Mammary epithelial cell (primary cell): ENCODE measurements around the gene GALNT13.

Experiments used
- EZH2 ChIP-seq: IDR thresholded peaks from 2 replicates; pipeline ENCODE4 v1.6.1; 2012; ENCODE audit warnings: low read length, inconsistent platforms, borderline replicate concordance
- TF ChIP-seq, protein P1 (sequence below), 2 donors: IDR thresholded peaks in 1 of 2; conservative IDR thresholded peaks in 1 of 2; 2 replicates each; pipeline ENCODE4 v1.5.1; 2011 to 2012; ENCODE audit warnings: inconsistent platforms in 2 of 2, low read length in 2 of 2, mild to moderate bottlenecking in 2 of 2, control low read depth in 1 of 2, low read depth in 1 of 2; ENCODE audit not compliant: insufficient read depth in 1 of 2; ENCODE audit errors: extremely low read depth in 1 of 2

DNA sequence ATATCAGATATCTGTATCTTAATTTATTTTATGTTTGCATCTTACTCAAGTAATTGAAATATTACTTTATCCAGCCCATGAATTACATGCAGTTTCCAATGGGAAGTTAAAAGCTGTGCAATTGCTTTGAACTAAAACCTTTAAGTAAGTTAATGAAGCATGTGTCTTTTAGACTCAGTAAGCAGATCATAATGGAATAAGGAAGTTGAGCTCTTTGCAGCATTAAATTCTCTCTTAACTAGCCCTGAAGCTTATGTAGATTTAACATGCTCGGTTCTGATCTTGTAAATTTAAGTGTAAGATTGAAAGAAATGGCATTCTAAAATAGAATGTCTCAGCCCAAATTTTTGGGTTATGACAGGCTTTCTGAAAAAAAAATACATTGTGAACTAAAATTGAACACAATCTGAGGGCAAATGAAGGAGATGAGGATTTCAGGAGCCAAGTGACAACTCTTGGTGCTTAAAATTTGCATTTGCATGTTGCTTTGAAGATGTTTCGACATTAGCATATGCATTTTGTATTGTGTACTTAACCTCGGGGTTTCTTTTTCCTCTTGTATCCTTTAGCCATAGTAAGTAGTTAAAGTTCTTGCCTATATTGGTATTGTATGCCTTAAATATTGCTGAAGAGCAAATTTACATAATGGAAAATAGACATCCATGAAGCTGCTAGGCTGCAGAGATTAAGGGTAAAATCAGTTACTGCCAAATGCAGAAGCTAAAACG, 529.0 kb downstream of the GALNT13 start:
- no peak for TF ChIP-seq EZH2
- TF ChIP-seq, protein P1, sequence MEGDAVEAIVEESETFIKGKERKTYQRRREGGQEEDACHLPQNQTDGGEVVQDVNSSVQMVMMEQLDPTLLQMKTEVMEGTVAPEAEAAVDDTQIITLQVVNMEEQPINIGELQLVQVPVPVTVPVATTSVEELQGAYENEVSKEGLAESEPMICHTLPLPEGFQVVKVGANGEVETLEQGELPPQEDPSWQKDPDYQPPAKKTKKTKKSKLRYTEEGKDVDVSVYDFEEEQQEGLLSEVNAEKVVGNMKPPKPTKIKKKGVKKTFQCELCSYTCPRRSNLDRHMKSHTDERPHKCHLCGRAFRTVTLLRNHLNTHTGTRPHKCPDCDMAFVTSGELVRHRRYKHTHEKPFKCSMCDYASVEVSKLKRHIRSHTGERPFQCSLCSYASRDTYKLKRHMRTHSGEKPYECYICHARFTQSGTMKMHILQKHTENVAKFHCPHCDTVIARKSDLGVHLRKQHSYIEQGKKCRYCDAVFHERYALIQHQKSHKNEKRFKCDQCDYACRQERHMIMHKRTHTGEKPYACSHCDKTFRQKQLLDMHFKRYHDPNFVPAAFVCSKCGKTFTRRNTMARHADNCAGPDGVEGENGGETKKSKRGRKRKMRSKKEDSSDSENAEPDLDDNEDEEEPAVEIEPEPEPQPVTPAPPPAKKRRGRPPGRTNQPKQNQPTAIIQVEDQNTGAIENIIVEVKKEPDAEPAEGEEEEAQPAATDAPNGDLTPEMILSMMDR (conservative IDR thresholded peaks at IDR 0.05 in 1 of 2, IDR thresholded peaks at IDR 0.05 in 1 of 2; ENCODE audit: extremely low read depth in 1 of 2, insufficient read depth in 1 of 2, low read depth in 1 of 2, low read length in 2 of 2), result no peak
